Measurements from ENCODE around the gene AKNAD1.
A peak's percentile ranks its signal among the peaks of the same experiment; 100 is the strongest.
"Not testable (repeated sequence)": the region's sequence is repeated elsewhere in the genome, so short reads cannot be mapped to it uniquely, and the experiment has no call there.

Gene AKNAD1

GRCh38 chr1:108829498-108829916, 27.4 kb downstream of the AKNAD1 start:
- DNase-seq (ENCODE audit: low spot score): no peak

DNA sequence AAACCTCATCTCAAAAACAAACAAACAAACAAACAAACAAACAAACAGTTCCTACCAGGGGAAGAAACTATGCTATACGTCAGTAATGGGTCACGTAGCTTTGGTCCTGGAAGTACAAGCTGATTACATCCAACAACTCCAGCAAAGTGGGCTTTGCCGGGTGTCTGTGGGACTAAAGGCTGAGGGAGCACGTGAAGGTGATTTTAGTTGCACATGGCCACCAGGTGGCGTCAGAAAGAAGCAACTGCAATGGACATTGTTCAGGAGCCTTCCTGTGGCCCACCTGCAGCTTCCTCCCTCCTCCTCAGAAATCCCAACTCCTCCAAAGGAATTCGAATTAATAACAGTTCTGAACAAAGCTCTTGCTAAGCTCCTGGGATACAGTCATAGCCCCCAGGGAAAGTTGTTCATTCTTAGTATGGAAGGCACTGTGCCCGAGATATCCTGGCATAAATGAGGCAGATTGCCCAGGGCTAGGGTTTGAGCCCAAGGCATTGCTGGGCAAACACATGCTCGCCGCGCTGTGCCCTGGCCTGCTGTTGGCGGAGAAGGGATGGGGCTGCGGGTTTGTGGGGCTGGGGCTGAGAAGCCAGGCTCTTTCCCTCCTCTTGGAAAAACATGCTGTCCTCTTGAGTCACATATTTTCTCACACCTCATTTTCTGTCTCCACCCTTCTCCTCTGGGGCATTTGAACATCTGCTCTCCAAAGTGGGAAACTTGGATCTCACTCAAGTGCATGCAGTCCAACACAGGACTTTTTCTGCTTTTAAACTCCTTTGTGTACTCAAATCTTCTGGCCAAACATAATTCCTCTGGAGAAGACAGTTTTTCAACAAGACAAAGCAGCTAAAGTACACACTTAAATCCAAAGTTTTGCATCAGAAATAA, 28.6 kb downstream of the AKNAD1 start:
- peak; percentile 76 for DNase-seq (ENCODE audit: low spot score)

- no peak for DNase-seq (ENCODE audit: low spot score)
Observed at GRCh38 chr1:108826081-108826635, 30.7 kb downstream of the AKNAD1 start.

DNA sequence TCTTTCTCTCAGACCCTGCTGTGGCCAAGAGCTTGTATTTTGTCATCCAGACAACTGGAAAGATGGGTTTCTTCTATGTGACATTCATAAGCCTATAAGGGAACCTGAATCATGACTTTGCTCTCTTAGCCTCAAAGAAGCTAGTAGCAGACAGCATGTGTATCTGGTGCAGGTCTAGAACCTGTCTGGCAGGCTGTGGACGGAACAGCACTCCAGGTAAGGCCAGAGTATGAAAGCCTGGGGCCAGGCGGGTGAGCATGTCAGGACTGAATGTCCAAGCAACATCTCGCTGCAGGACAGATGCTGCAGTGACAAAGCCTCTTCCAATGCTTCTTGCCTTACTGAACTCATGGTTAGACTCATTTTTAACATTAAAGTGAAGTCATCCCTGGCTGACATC, 32.8 kb downstream of the AKNAD1 start:
- DNase-seq (ENCODE audit: low spot score): no peak

DNA sequence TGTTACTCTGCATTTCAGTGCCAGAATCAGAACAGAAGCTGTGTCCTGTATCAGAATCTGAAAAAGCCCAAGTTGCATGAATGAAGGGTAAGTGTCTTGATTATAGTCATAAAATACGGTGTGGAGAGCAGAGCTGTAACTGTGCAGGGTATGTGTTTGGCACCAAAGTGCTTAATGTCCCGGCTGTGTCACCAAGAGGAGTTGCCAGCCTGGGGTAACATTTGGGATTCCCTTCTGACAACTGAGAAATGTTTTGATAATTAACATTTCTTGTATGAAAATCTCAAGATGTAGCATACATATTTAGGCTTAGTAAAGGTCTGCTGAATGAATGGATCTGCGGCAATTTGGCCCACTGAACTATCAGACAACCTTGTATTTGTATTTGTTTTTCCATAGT, 33.3 kb downstream of the AKNAD1 start:
- no peak for DNase-seq (ENCODE audit: low spot score)

GRCh38 chr1:108819878-108820277, 37.0 kb downstream of the AKNAD1 start:
- DNase-seq (ENCODE audit: low spot score): no peak

- no peak for DNase-seq (ENCODE audit: low spot score)
Observed at GRCh38 chr1:108817811-108818210, 39.1 kb downstream of the AKNAD1 start.

- no peak for DNase-seq (ENCODE audit: low spot score)
Observed at GRCh38 chr1:108817016-108817415, 39.9 kb downstream of the AKNAD1 start.

GRCh38 chr1:108816049-108816893, 40.6 kb downstream of the AKNAD1 start:
- DNase-seq (ENCODE audit: low spot score): no peak

DNA sequence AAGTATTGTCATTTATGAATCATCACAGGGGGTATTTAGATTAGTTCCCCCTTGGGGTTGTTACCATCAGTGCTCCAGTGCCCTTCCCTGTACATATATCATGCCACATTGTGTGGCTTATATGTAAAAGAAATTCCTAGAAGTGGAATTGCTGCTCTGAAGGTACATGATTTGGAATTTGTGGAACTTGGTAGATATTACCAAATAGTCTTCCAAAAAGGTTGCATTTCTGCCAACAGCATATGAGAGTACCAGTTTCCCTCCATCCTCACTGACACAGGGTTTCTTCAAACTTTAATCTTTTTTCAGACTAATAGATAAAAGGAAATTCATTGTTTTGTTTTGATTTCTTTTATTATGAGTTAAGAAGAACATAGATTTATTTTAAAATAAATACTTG, 41.3 kb downstream of the AKNAD1 start:
- DNase-seq (ENCODE audit: low spot score): no peak

DNA sequence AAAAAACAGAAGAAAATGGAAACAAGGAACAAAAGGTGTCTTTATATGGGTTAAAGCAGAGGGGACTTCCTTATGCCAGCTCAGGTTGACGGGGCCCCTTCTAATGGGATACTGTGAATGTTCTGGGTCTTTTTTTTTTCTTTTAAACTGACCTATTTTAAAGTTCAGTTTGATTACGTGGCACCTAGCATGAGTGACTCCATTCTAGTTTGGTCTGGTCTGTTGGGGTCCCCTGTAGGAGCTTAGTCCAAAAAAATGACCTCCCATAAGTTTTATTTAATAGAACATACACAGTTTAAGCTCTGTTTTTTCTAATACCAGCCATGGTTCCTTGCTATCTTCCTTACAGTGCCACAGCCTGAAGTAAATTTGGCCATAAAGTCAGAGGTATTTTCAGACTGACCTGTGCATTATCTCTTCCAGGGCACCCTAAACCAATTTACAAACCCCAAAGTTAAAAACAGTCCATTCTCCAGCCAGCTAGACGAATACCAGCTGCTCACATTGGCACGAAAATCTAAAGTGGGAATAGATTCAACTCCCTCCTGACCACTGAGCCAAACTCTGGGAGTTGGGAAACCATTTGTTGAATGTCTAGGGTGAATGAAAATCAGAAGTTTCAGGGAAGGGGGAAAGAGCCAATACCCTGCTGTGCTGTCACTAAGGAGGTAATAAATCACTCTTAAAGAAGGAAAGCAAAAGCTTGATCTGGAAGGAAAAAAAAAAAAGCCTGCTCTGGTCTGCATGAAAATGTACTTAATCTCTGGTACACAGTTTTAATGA, 42.4 kb downstream of the AKNAD1 start:
- no peak for DNase-seq (ENCODE audit: low spot score)

GRCh38 chr1:108813326-108813725, 43.6 kb downstream of the AKNAD1 start:
- DNase-seq (ENCODE audit: low spot score): no peak

GRCh38 chr1:108811611-108812010, 45.3 kb downstream of the AKNAD1 start:
- DNase-seq (ENCODE audit: low spot score): no peak

DNA sequence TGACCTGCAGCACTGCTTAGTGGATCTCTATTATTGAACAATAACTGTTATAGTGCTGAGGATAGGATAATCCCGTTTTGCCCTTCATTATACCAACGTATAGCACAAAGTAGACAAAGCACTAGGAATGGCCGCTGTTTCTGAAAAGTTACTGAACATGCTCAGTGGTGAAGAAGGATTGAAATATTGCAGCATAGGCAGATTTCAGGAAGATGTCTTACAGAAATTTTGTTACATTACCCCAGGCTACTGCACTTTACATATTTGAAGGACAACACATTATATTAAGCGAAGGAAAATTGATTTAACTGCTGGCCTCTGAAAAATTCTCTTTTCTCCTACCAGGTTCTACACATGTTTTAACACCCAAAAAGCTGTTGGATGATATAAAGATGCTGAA, 48.5 kb downstream of the AKNAD1 start:
- no peak for DNase-seq (ENCODE audit: low spot score)

- DNase-seq (ENCODE audit: low spot score): no peak
Observed at GRCh38 chr1:108803548-108803947, 53.3 kb downstream of the AKNAD1 start.

DNA sequence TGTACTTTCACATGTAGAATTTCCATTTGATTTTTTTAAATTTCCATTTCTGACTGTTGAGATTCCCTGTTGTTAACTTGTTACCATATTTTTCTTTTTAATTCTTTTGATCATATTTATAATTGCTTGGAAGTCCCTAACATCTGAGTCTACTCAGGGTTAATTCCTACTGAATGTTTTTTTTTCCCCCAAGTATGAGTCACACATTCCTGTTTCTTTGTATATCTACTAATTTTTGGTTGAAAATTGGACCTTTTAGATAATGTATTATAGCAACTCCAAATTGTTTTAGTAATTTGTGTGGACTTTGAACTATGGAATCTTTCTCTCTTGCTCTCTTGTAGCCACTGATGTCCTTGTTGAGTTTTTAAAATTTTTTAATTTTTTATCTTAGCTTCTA, 55.8 kb downstream of the AKNAD1 start:
- DNase-seq (ENCODE audit: low spot score): no peak

GRCh38 chr1:108799001-108799400, 57.9 kb downstream of the AKNAD1 start:
- no peak for DNase-seq (ENCODE audit: low spot score)

DNA sequence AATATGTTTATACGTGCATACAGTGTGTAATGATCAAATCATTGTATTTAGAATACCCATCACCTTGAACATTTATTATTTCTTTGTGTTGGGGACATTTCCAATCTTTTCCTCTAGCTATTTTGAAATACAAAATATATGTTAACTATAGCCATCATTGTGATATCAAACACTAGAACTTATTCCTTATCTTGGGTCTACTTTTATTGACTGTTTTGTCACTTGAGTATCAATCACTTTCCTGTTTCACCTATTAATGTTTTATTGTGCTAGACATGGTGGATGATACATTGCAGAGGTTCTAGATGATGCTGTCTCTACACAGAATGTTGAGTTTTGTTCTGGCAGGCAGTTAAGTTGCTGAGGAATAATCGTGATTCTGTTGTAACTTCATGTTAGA, 64.5 kb downstream of the AKNAD1 start:
- DNase-seq (ENCODE audit: low spot score): no peak

DNA sequence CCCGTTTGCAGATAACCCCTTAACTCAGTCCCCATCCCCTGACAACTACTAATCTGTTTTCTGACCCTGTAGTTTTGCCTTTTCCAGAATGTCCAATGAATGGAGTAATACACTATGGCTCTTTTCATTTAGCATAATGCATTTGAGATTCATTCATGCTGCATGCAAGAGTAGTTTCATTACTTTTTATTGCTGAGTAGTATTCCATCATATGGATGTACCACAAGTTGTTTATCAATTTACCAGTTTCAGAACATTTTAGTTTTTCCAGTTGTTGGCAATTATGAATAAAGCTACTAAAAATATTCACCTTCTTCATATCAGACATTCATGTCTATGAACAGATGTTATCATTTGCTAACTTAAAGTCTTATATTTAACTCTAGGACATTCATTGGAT, 65.1 kb downstream of the AKNAD1 start:
- no peak for DNase-seq (ENCODE audit: low spot score)

DNA sequence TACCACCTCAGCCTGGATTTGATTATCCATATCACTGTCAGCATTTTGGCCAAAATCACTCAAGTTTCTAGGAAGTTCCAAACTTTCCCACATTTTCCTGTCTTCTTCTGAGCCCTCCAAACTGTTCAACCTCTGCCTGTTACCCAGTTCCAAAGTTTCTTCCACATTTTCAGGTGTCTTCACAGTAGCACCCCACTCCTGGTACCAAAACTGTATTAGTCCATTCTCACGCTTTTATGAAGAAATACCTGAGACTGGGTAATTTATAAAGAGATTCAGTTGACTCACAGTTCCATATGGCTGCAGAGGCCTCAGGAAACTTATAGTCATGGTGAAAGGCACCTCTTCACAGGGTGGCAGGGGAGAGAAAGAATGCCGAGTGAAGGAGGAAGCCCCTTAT, 71.0 kb downstream of the AKNAD1 start:
- DNase-seq (ENCODE audit: low spot score): no peak

DNA sequence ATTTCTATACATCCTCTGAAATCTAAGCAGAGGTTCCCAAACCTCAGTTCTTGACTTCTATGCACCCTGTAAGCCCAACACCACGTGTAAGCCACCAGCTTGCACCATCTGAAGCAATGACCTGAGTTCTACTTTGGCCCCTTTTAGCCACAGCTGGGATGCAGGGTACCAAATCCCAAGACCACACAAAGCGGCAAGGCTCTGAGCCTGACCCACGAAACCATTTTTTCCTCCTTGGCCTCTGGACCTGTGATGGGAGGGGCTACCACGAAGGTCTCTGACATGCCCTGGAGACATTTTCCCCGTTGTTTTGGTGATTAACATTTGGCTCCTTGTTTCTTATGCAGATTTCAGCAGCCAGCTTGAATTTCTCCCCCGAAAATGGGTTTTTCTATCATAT, 71.6 kb downstream of the AKNAD1 start:
- no peak for DNase-seq (ENCODE audit: low spot score)

- DNase-seq (ENCODE audit: low spot score): not testable (repeated sequence)
Observed at GRCh38 chr1:108781575-108781944, 75.3 kb downstream of the AKNAD1 start.

Data from hematopoietic multipotent progenitor cell treated with erythropoietin and hydrocortisone succinate and interleukin-3 and kit ligand, for 15 days (in vitro differentiated cells).